KMS-11 (cell line): Measurements from ENCODE around the gene CRTC1.

Experiments used
- H2AFZ ChIP-seq: fragments of 200-600 bp; sonication (generic); 2 replicates; pipeline ENCODE4 v1.6.1; 2016; ENCODE audit warnings: antibody characterized with exemption, mixed run types, low read depth
- H3K27ac ChIP-seq: fragments of 200-600 bp; sonication (generic); 2 replicates; pipeline ENCODE4 v1.6.1; 2016; ENCODE audit warnings: mild to moderate bottlenecking, mixed run types
- H3K27me3 ChIP-seq: fragments of 200-600 bp; sonication (generic); 2 replicates; pipeline ENCODE4 v1.6.1; 2017; ENCODE audit warnings: mild to moderate bottlenecking, low read depth, mixed run types, moderate library complexity; ENCODE audit not compliant: insufficient read depth
- H3K36me3 ChIP-seq: fragments of 200-600 bp; sonication (generic); 2 replicates; pipeline ENCODE4 v1.6.1; 2017; ENCODE audit warnings: mild to moderate bottlenecking, mixed run types; ENCODE audit not compliant: insufficient read depth
- H3K4me1 ChIP-seq: fragments of 200-600 bp; sonication (generic); 2 replicates; pipeline ENCODE4 v1.6.1; 2016; ENCODE audit warnings: mild to moderate bottlenecking, low read depth, mixed run types; ENCODE audit not compliant: poor library complexity, severe bottlenecking
- H3K4me2 ChIP-seq: fragments of 200-600 bp; sonication (generic); 2 replicates; pipeline ENCODE4 v1.7.0; 2016; ENCODE audit warnings: mild to moderate bottlenecking, mixed run types
- H3K4me3 ChIP-seq: fragments of 200-600 bp; sonication (generic); IDR thresholded peaks from 2 replicates; pipeline ENCODE4 v1.6.1; 2017; ENCODE audit warnings: low read depth, low read length, mixed read lengths; ENCODE audit not compliant: insufficient read depth
- H3K79me2 ChIP-seq: fragments of 200-600 bp; sonication (generic); 2 replicates; pipeline ENCODE4 v1.6.1; 2016; ENCODE audit warnings: low read depth, mixed run types; ENCODE audit not compliant: insufficient read depth
- H3K9ac ChIP-seq: fragments of 200-600 bp; sonication (generic); 2 replicates; pipeline ENCODE4 v1.6.1; 2016; ENCODE audit warnings: mild to moderate bottlenecking, mixed run types
- H4K20me1 ChIP-seq: fragments of 200-600 bp; sonication (generic); 2 replicates; pipeline ENCODE4 v1.6.1; 2016; ENCODE audit warnings: mild to moderate bottlenecking, mixed run types; ENCODE audit not compliant: insufficient read depth
- CTCF ChIP-seq: fragments of 200-600 bp; sonication (generic); conservative IDR thresholded peaks from 2 replicates; pipeline ENCODE4 v1.6.1; 2017; ENCODE audit warnings: low read depth, mild to moderate bottlenecking, antibody characterized with exemption, low read length, moderate library complexity, mixed read lengths

The CRTC1 gene

GRCh38 chr19:18788529-18789421, 105.3 kb downstream of the CRTC1 start:
- no peak overlapping the region for H3K4me2 ChIP-seq
- H3K4me1 ChIP-seq: peaks cover 4% of the 10 kb centered on the region
- no peak overlapping the region for H3K4me3 ChIP-seq
- H3K36me3 ChIP-seq: no peaks in the 10 kb centered on the region
- no peak for TF ChIP-seq CTCF
- peaks cover 31% of the 10 kb centered on the region for H3K27me3 ChIP-seq
- H2AFZ ChIP-seq: no peak overlapping the region
- no peak overlapping the region for H3K27ac ChIP-seq
- no peak overlapping the region for H3K9ac ChIP-seq
- no peaks in the 10 kb centered on the region for H3K79me2 ChIP-seq
- no peaks in the 10 kb centered on the region for H4K20me1 ChIP-seq

GRCh38 chr19:18789422-18789869, 106.0 kb downstream of the CRTC1 start:
- no peak overlapping the region for H3K4me3 ChIP-seq
- no peak overlapping the region for H3K9ac ChIP-seq
- H3K36me3 ChIP-seq: no peaks in the 10 kb centered on the region
- no peak overlapping the region for H3K4me2 ChIP-seq
- H2AFZ ChIP-seq: no peak overlapping the region
- peaks cover 4% of the 10 kb centered on the region for H3K4me1 ChIP-seq
- no peaks in the 10 kb centered on the region for H3K79me2 ChIP-seq
- H3K27me3 ChIP-seq: peaks cover 31% of the 10 kb centered on the region
- no peak for TF ChIP-seq CTCF
- H3K27ac ChIP-seq: no peak overlapping the region
- H4K20me1 ChIP-seq: no peaks in the 10 kb centered on the region

DNA sequence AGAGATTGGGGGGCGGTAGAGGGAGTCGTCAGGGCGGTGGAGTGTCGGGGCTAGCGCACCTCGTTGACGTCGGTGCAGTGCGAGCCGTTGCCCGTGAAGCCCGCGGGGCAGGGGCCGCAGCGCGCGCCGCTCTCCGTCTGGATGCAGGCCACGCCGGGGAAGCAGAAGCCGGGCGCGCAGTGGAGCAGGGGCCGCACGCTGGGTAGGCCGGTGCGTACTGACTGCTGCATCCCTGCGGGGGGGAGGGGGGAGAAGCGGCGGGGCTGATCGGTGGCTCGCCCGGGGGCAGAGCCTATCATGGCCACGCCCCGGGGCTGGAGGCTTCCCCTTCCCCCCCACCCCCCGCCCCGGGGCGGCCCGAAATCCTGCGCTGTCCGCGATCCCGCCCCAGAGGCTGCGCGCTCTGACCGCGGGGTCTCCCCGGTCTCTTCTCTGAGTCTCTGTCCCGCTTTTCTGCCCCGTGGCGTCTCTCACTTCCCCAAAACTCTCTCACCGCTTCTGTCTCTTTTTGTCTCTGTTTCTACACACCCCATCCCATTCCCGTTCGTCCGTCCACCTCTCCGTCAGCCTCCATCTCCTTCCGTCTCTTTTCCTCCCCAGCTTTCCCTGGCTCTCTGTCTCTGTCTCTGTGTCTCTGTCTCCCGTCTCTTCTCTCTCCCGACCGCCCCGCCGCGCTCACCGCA, 106.5 kb downstream of the CRTC1 start:
- no peaks in the 10 kb centered on the region for H3K79me2 ChIP-seq
- H3K27ac ChIP-seq: no peak overlapping the region
- no peak overlapping the region for H3K9ac ChIP-seq
- H3K4me2 ChIP-seq: no peak overlapping the region
- H3K4me1 ChIP-seq: peaks cover 4% of the 10 kb centered on the region
- H4K20me1 ChIP-seq: no peaks in the 10 kb centered on the region
- H3K4me3 ChIP-seq: no peak overlapping the region
- no peak overlapping the region for H2AFZ ChIP-seq
- peaks cover 31% of the 10 kb centered on the region for H3K27me3 ChIP-seq
- no peaks in the 10 kb centered on the region for H3K36me3 ChIP-seq
- TF ChIP-seq CTCF: no peak

DNA sequence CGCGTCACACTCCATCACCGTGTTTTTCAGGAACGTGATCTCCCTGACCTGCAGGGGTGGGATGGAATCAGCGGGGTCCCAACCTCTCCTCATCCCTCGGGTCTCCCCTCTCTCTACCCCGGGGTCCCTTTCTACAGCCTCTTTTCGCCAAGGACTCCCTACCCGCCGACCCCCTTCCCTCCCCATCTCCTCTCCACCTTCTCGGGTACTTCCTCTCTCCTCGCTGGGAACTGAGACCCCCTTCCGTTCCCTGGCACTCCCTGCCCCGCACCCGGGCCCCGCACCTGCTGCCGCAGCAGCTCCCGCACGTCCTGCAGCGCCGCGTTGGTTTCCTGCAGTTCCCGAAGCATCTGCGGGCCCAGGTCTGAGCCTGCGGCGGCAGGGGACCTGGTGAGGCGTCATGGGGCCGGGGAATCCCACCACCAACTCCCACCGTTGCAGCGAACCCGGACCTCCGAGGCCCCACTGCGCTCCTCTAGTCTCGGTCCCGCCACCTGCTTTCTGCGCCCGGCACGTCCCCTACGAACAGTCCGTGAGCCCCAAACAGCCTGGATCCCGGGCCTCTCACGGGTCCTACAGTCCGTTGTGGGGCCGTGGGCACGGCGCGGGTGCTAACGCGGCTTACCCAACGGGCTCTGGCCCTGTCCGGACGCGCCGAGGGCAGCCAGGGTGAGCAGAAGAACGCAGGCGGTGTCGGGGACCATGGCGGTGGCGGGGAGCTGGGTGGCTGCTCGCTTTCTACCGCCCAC, 107.3 kb downstream of the CRTC1 start, which contains the start of gene COMP:
Gene COMP, minus strand, starts transcription at position 740 of the 749 bp plus-strand sequence. Its CDS starts 36 bp downstream, at position 704.
- H4K20me1 ChIP-seq: no peaks in the 10 kb centered on the region
- H3K4me2 ChIP-seq: no peak within 1 kb of the TSS
- TF ChIP-seq CTCF: no peak
- no peak within 1 kb of the TSS for H3K4me3 ChIP-seq
- no peak within 1 kb of the TSS for H3K9ac ChIP-seq
- H3K79me2 ChIP-seq: no peaks in the 10 kb centered on the region
- H3K4me1 ChIP-seq: no peaks in the 10 kb centered on the region
- peaks cover 31% of the 10 kb centered on the region for H3K27me3 ChIP-seq
- H3K27ac ChIP-seq: no peak within 1 kb of the TSS
- H3K36me3 ChIP-seq: no peaks in the 10 kb centered on the region
- no peak within 1 kb of the TSS for H2AFZ ChIP-seq
